HepG2 (cell line): Measurements from ENCODE around the gene TLCD5. TPM values are rescaled to one million over a fixed set of nuclear protein-coding genes. Genes with fewer than 3 reads are reported as not detected.

Experiments used
- ATAC-seq: fragments of 200-7000 bp; cut with Tn5 transposase; 3 replicates; pipeline ENCODE4 v1.9.1; 2020; ENCODE audit warnings: mild to moderate bottlenecking, moderate library complexity
- BruUV-seq: library from RNA; stranded (reverse); fragments of 400-500 nt; replicated peaks from 2 replicates; lab custom pipeline; 2021; lab: Mats Ljungman, UMichigan
- CTCF ChIA-PET: fragments of 300-600 bp; formaldehyde crosslinking; extraction: SDS; loops from one replicate; lab custom pipeline; 2021; ENCODE audit warnings: low total read pairs, inconsistent platforms, low intra/inter-chr PET ratio; lab: Yijun Ruan, JAX
- POLR2A ChIA-PET: fragments of 350-600 bp; sonication (Branson Sonifier 250); formaldehyde crosslinking; loops from one replicate; lab custom pipeline; 2020; ENCODE audit warnings: antibody characterized with exemption, inconsistent platforms; lab: Yijun Ruan, JAX
- DNase-seq: peaks from one replicate; pipeline ENCODE4 v3.0.0-alpha.2; 2015; ENCODE audit warnings: low spot score
- FAIRE-seq: peaks from 3 replicates; lab custom pipeline; 2011; peaks lifted over from hg19 to GRCh38; lab: Jason Lieb, UNC
- H2AFZ ChIP-seq: one replicate; pipeline ENCODE4 v1.6.1; 2011; ENCODE audit warnings: low read length, inconsistent platforms
- H3K27ac ChIP-seq: fragments of 300-600 bp; 3 replicates; pipeline ENCODE4 v1.8.0; 2011; ENCODE audit warnings: mixed run types, mild to moderate bottlenecking, mixed read lengths, low read length, inconsistent platforms; ENCODE audit not compliant: insufficient read depth; ENCODE audit errors: extremely low read length
- H3K27me3 ChIP-seq, 2 experiments: fragments of 200-600 bp in 1 of 2; 2 replicates in 1 of 2; 3 replicates in 1 of 2; pipeline versions ENCODE4 v1.6.0 to v1.8.0; 2011; ENCODE audit warnings: low read length in 2 of 2, mild to moderate bottlenecking in 2 of 2, moderate library complexity in 2 of 2, inconsistent platforms in 1 of 2; ENCODE audit not compliant: insufficient read depth in 2 of 2, control insufficient read depth in 1 of 2
- H3K36me3 ChIP-seq, 2 experiments: fragments of 200-600 bp in 1 of 2; replicated peaks in 1 of 2; 2 replicates in 1 of 2; 3 replicates in 1 of 2; pipeline versions ENCODE4 v1.5.1 to v1.8.0; 2011; ENCODE audit warnings: low read length in 2 of 2, inconsistent platforms in 1 of 2; ENCODE audit not compliant: insufficient read depth in 2 of 2, control insufficient read depth in 1 of 2
- H3K4me1 ChIP-seq: 2 replicates; pipeline ENCODE4 v1.5.1; 2012; ENCODE audit warnings: low read length, inconsistent platforms; ENCODE audit not compliant: insufficient read depth
- H3K4me2 ChIP-seq: 2 replicates; pipeline ENCODE4 v1.6.0; 2011; ENCODE audit warnings: low read depth, low read length, inconsistent platforms
- H3K4me3 ChIP-seq, 3 experiments: fragments of 200-600 bp in 1 of 3; sonication (generic), shearing (Covaris generic) in 1 of 3; replicated peaks in 1 of 3; 2 replicates each; pipeline ENCODE4 v1.5.1; 2011 to 2016; ENCODE audit warnings: low read length in 3 of 3, inconsistent platforms in 2 of 3, low read depth in 2 of 3, mild to moderate bottlenecking in 2 of 3, control low read depth in 1 of 3, mixed read lengths in 1 of 3; ENCODE audit not compliant: insufficient read depth in 1 of 3
- H3K79me2 ChIP-seq: one replicate; pipeline ENCODE4 v1.6.1; 2011; ENCODE audit warnings: low read length, inconsistent platforms; ENCODE audit not compliant: insufficient read depth
- H3K9ac ChIP-seq: 2 replicates; pipeline ENCODE4 v1.6.0; 2011; ENCODE audit warnings: mild to moderate bottlenecking, low read depth, low read length, inconsistent platforms; ENCODE audit not compliant: insufficient read depth
- H3K9me3 ChIP-seq: 2 replicates; pipeline ENCODE4 v1.5.1; 2012; ENCODE audit warnings: mild to moderate bottlenecking, low read length
- H4K20me1 ChIP-seq: 2 replicates; pipeline ENCODE4 v1.6.0; 2011; ENCODE audit warnings: inconsistent platforms, mild to moderate bottlenecking, low read length, moderate library complexity; ENCODE audit not compliant: insufficient read depth
- FOXA1 ChIP-seq, 2 experiments: fragments of 450-650 bp in 1 of 2; sonication (generic) in 1 of 2; formaldehyde crosslinking in 1 of 2; IDR thresholded peaks; 2 replicates each; pipeline versions ENCODE4 v1.4.0 to v1.6.1; 2016 to 2020; ENCODE audit warnings: missing genetic modification reagents in 1 of 2
- FOXK1 ChIP-seq: sonication (generic); formaldehyde crosslinking; IDR thresholded peaks from 2 replicates; pipeline ENCODE4 v1.4.0; 2020; ENCODE audit warnings: low read depth, missing genetic modification reagents, borderline replicate concordance
- MAFK ChIP-seq, 2 experiments: IDR thresholded peaks in 1 of 2; conservative IDR thresholded peaks in 1 of 2; 2 replicates each; pipeline ENCODE4 v1.6.1; 2011; ENCODE audit warnings: improper control_type of control experiment in 2 of 2, low read length in 2 of 2
- RELA ChIP-seq: sonication (generic); formaldehyde crosslinking; IDR thresholded peaks from 2 replicates; pipeline ENCODE4 v1.4.0; 2020; ENCODE audit warnings: missing genetic modification reagents
- ZNF138 ChIP-seq: sonication (generic); formaldehyde crosslinking; IDR thresholded peaks from 2 replicates; pipeline ENCODE4 v1.5.0; 2020; ENCODE audit warnings: mild to moderate bottlenecking, low read depth, missing genetic modification reagents
- ZNF619 ChIP-seq: sonication (generic); formaldehyde crosslinking; IDR thresholded peaks from 2 replicates; pipeline ENCODE4 v1.4.0; 2020; ENCODE audit warnings: mild to moderate bottlenecking, missing genetic modification reagents
- WGBS: methylation state at CpG from one replicate; pipeline ENCODE4 v1.1.6; 2017; ENCODE audit warnings: low lambda C conversion rate; 5-methylcytosine and 5-hydroxymethylcytosine counted together
- in situ Hi-C: cut with HindIII; loops from 2 replicates; pipeline ENCODE4 v1.10.0; 2017; ENCODE audit warnings: low pct_unique_long_range_greater_than_20kb; ENCODE audit not compliant: extremely low pct_ligation_motif_present
- intact Hi-C: fragments of 100-400 bp; cut with micrococcal nuclease; formaldehyde crosslinking; loops from one replicate; pipeline ENCODE4 v1.10.0; 2022; ENCODE audit not compliant: unreplicated experiment
- polyA plus RNA-seq, 8 experiments: library from polyadenylated mRNA; depleted of rRNA in 3 of 8; stranded (reverse) in 7 of 8; unstranded in 1 of 8; fragments of >200 nt; fragmentation: Illumina TruSeq in 4 of 8; extraction: Trizol in 4 of 8; gene quantifications; 2 replicates each; pipeline versions ENCODE4 v1.2.1 to v1.2.3, GENCODE V29; 2011 to 2016; ENCODE audit warnings: low read depth in 4 of 8, missing spikeins in 1 of 8, mixed read lengths in 1 of 8; ENCODE audit not compliant: insufficient read depth in 1 of 8
- total RNA-seq, 5 experiments: library from RNA; depleted of rRNA; stranded (reverse); fragments of >200 nt; fragmentation: Illumina TruSeq; extraction: Trizol; gene quantifications; 2 replicates each; pipeline ENCODE4 v1.2.3, GENCODE V29; 2016; ENCODE audit warnings: low read depth in 1 of 5
- TF ChIP-seq, protein P1 (sequence below): sonication (generic); formaldehyde crosslinking; IDR thresholded peaks from 2 replicates; pipeline ENCODE4 v1.8.0; 2023; ENCODE audit warnings: mild to moderate bottlenecking, missing genetic modification reagents
- TF ChIP-seq, protein P2 (sequence below): sonication (generic); formaldehyde crosslinking; conservative IDR thresholded peaks from 2 replicates; pipeline ENCODE4 v1.4.0; 2020; ENCODE audit warnings: missing genetic modification reagents
- TF ChIP-seq, protein P3 (sequence below): sonication (generic); formaldehyde crosslinking; IDR thresholded peaks from 2 replicates; pipeline ENCODE4 v1.8.1; 2023; ENCODE audit warnings: mild to moderate bottlenecking, inconsistent platforms, moderate library complexity, missing genetic modification reagents, borderline replicate concordance
- TF ChIP-seq, protein P4 (sequence below): sonication (generic); formaldehyde crosslinking; IDR thresholded peaks from 2 replicates; pipeline ENCODE4 v1.4.0; 2020; ENCODE audit warnings: missing genetic modification reagents

Gene TLCD5
- total and polyA plus RNA-seq, 2 of the 13 experiments (the other 11 are each of a cell fraction or from before 2014, with no cell fraction given) = 6.1 to 7.6 TPM

DNA sequence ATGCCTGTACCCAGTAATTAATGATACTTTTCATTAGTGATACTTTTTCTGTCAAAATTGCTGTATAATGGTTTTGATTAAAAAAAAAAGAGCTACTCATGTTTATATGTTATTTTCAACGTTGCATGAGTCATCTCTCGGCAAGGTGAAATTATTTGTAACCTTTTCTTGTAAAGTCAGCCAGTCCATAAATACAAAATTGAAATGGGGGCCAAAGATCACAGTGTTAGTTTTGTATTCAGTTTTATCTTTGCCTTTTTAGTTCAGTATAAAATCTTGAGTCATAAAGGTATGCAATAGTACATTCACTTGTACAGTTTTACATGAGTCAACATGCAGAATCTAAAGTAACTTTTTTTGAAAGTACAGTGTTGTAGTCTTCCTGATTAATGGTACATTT, 15.4 kb downstream of the TLCD5 start:
- no peak for FAIRE-seq
- Histone ChIP-seq H4K20me1 (peaks cover 34% of the 10 kb centered on the region), H3K79me2 (peaks cover 88% of the 10 kb centered on the region), H3K27ac (no peak overlapping the region), H3K9ac (peak overlapping the region; percentile 67; the same call in 1 of the 2 replicates), H2AFZ (no peak overlapping the region), H3K36me3 (no peaks in the 10 kb centered on the region), H3K4me1 (peaks cover 68% of the 10 kb centered on the region), H3K9me3 (no peaks in the 10 kb centered on the region), H3K4me3 (peak overlapping the region in 2 of 3 experiments; percentile 80 to 96; a peak in 2 of 6 replicates), H3K27me3 (no peaks in the 10 kb centered on the region; a peak in 1 of 5 replicates), H3K4me2 (peak overlapping the region; percentile 95)
- ATAC-seq = no peak
- ChIA-PET POLR2A (interaction anchor here (0.6 kb wide), 1 partner anchor 71 kb away, joined by 3 read pairs; no protein-coding TSS in a partner anchor), CTCF (no interaction called here)
- no TSS peak for BruUV-seq
- intact Hi-C loops = no loop called here
- no peak for DNase-seq
- in situ Hi-C loops = no loop called here
- 33% methylated on average over 2 of the region's 2 CpGs for WGBS
- TF ChIP-seq ZNF138 (CRISPR knock-in tag) (no peak), FOXK1 (CRISPR knock-in tag) (no peak), RELA (CRISPR knock-in tag) (no peak), FOXA1 (IDR thresholded peaks at IDR 0.05) (no peak), FOXA1 (CRISPR knock-in tag; IDR thresholded peaks at IDR 0.05) (no peak), MAFK (conservative IDR thresholded peaks at IDR 0.05 in 1 of 2, IDR thresholded peaks at IDR 0.05 in 1 of 2; ENCODE audit: low read length in 2 of 2) (peak; percentile 12 to 17; a peak in 1 of 4 replicates)

DNA sequence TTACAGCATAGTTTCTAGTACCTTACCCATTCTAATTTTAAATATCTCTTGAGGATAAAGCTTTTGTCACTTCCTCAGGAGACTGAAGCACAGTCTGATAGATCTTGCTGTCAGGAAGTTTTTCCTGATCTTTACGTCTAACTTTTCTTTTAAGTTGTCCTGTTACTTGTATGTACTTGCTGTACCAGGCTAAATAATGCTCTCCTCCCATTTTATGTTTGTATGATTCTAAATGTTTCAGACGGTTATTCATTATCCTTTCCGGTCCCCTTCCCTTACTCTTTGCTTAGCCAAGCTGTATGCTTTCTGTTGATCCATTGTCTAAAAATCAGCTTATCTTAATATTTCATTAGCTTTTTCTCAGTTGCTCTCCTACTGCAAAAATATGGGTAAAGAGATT, 17.1 kb downstream of the TLCD5 start:
- FAIRE-seq = no peak
- WGBS = 90% methylated on average over 3 of the region's 3 CpGs
- H3K27me3 ChIP-seq = no peaks in the 10 kb centered on the region; a peak in 1 of 5 replicates
- in situ Hi-C loops = no loop called here
- peaks cover 42% of the 10 kb centered on the region for H4K20me1 ChIP-seq
- CTCF ChIA-PET = no interaction called here
- H2AFZ ChIP-seq = no peak overlapping the region
- H3K9me3 ChIP-seq = no peaks in the 10 kb centered on the region
- peaks cover 82% of the 10 kb centered on the region for H3K4me1 ChIP-seq
- no peak for ATAC-seq
- POLR2A ChIA-PET = interaction anchor here (0.8 kb wide), 1 partner anchor 50 kb away, joined by 3 read pairs; no protein-coding TSS in a partner anchor
- BruUV-seq = no TSS peak
- no peak for DNase-seq
- no peak overlapping the region; the same call in 1 of the 2 replicates for H3K4me2 ChIP-seq
- intact Hi-C loops = no loop called here
- peaks cover 98% of the 10 kb centered on the region for H3K79me2 ChIP-seq
- H3K27ac ChIP-seq = no peak overlapping the region
- H3K4me3 ChIP-seq = no peak overlapping the region
- no peak overlapping the region for H3K9ac ChIP-seq
- H3K36me3 ChIP-seq = no peaks in the 10 kb centered on the region
- TF ChIP-seq, protein P1, sequence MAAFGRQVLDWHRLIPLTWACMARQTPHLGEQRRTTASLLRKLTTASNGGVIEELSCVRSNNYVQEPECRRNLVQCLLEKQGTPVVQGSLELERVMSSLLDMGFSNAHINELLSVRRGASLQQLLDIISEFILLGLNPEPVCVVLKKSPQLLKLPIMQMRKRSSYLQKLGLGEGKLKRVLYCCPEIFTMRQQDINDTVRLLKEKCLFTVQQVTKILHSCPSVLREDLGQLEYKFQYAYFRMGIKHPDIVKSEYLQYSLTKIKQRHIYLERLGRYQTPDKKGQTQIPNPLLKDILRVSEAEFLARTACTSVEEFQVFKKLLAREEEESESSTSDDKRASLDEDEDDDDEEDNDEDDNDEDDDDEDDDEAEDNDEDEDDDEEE (CRISPR knock-in tag) = no peak
- TF ChIP-seq, protein P2, sequence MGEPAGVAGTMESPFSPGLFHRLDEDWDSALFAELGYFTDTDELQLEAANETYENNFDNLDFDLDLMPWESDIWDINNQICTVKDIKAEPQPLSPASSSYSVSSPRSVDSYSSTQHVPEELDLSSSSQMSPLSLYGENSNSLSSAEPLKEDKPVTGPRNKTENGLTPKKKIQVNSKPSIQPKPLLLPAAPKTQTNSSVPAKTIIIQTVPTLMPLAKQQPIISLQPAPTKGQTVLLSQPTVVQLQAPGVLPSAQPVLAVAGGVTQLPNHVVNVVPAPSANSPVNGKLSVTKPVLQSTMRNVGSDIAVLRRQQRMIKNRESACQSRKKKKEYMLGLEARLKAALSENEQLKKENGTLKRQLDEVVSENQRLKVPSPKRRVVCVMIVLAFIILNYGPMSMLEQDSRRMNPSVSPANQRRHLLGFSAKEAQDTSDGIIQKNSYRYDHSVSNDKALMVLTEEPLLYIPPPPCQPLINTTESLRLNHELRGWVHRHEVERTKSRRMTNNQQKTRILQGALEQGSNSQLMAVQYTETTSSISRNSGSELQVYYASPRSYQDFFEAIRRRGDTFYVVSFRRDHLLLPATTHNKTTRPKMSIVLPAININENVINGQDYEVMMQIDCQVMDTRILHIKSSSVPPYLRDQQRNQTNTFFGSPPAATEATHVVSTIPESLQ (CRISPR knock-in tag) = no peak
- TF ChIP-seq, protein P3, sequence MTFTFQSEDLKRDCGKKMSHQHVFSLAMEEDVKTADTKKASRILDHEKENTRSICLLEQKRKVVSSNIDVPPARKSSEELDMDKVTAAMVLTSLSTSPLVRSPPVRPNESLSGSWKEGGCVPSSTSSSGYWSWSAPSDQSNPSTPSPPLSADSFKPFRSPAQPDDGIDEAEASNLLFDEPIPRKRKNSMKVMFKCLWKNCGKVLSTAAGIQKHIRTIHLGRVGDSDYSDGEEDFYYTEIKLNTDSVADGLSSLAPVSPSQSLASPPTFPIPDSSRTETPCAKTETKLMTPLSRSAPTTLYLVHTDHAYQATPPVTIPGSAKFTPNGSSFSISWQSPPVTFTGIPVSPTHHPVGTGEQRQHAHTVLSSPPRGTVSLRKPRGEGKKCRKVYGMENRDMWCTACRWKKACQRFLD (CRISPR knock-in tag) = no peak
- no peak for TF ChIP-seq ZNF619 (CRISPR knock-in tag)
- TF ChIP-seq, protein P4, sequence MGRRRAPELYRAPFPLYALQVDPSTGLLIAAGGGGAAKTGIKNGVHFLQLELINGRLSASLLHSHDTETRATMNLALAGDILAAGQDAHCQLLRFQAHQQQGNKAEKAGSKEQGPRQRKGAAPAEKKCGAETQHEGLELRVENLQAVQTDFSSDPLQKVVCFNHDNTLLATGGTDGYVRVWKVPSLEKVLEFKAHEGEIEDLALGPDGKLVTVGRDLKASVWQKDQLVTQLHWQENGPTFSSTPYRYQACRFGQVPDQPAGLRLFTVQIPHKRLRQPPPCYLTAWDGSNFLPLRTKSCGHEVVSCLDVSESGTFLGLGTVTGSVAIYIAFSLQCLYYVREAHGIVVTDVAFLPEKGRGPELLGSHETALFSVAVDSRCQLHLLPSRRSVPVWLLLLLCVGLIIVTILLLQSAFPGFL (CRISPR knock-in tag) = no peak
